HL-60 (cell line): ENCODE data around the gene YJEFN3.

Source experiments
- DNase-seq, 2 experiments: peaks; one replicate each; pipeline ENCODE4 v3.0.0-alpha.2; 2010 to 2020; ENCODE audit warnings: low read depth in 1 of 2, low spot score in 1 of 2
- H3K27ac ChIP-seq: fragments of 250-450 bp; sonication (Bioruptor Pico); replicated peaks from 2 replicates; pipeline ENCODE4 v1.5.1; 2020; ENCODE audit warnings: mild to moderate bottlenecking, moderate library complexity
- H3K27me3 ChIP-seq: fragments of 250-450 bp; sonication (Bioruptor Pico); 2 replicates; pipeline ENCODE4 v1.5.1; 2021; ENCODE audit warnings: mild to moderate bottlenecking, moderate library complexity; ENCODE audit not compliant: insufficient read depth, poor library complexity, severe bottlenecking
- H3K4me3 ChIP-seq: replicated peaks from 2 replicates; pipeline ENCODE4 v1.5.1; 2011; ENCODE audit warnings: mild to moderate bottlenecking, control low read depth, low read length; ENCODE audit not compliant: insufficient read depth
- CTCF ChIP-seq: IDR thresholded peaks from one replicate; pipeline ENCODE4 v1.5.1; 2011; ENCODE audit warnings: low read length, control low read depth, inconsistent platforms; ENCODE audit not compliant: insufficient read depth
- GABPA ChIP-seq: IDR thresholded peaks from 2 replicates; pipeline ENCODE4 v1.6.1; 2012; ENCODE audit warnings: low read depth
- POLR2AphosphoS5 ChIP-seq: IDR thresholded peaks from 2 replicates; pipeline ENCODE4 v1.6.1; 2012; ENCODE audit warnings: low read depth
- REST ChIP-seq: IDR thresholded peaks from 2 replicates; pipeline ENCODE4 v1.6.1; 2012; ENCODE audit warnings: low read depth; ENCODE audit not compliant: insufficient replicate concordance
- SPI1 ChIP-seq: IDR thresholded peaks from 2 replicates; pipeline ENCODE4 v1.6.1; 2012; ENCODE audit warnings: low read depth, mild to moderate bottlenecking, borderline replicate concordance

Gene YJEFN3

GRCh38 chr19:19548915-19549759 is 20.4 kb downstream of the YJEFN3 start:
- DNase-seq: peak; percentile 82 to 89
- Histone ChIP-seq H3K27me3 (no peaks in the 10 kb centered on the region), H3K4me3 (no peak overlapping the region), H3K27ac (peak overlapping the region; percentile 72)
- TF ChIP-seq POLR2AphosphoS5: 0 out of 2 replicates have a peak, but pooled peaks have one; percentile 15
- no peak for TF ChIP-seq SPI1
- TF ChIP-seq CTCF: no peak
- TF ChIP-seq GABPA: no peak
- TF ChIP-seq REST: no peak

GRCh38 chr19:19549804-19550464 is 21.2 kb downstream of the YJEFN3 start:
- TF ChIP-seq REST (no peak), CTCF (no peak), POLR2AphosphoS5 (no peak), GABPA (no peak)
- Histone ChIP-seq H3K4me3 (no peak overlapping the region), H3K27me3 (no peaks in the 10 kb centered on the region), H3K27ac (peak overlapping the region; percentile 72)
- DNase-seq: no peak

GRCh38 chr19:19550485-19550929 is 21.8 kb downstream of the YJEFN3 start:
- H3K27me3 ChIP-seq: no peaks in the 10 kb centered on the region
- no peak for TF ChIP-seq CTCF
- TF ChIP-seq POLR2AphosphoS5: no peak
- no peak for TF ChIP-seq REST
- TF ChIP-seq SPI1: no peak
- TF ChIP-seq GABPA: no peak
- 0 out of 2 replicates have a peak overlapping the region, but pooled peaks have one; percentile 3 for H3K27ac ChIP-seq
- no peak overlapping the region for H3K4me3 ChIP-seq
- no peak for DNase-seq
